Bladder microvascular endothelial cell (primary cell): ENCODE data around the gene KANSL1L. TPM values are rescaled to one million over a fixed set of nuclear protein-coding genes. Genes with fewer than 3 reads are reported as not detected.

ENCODE experiments used
- total RNA-seq: library from RNA; depleted of rRNA; stranded (reverse); fragments of >200 nt; gene quantifications from 2 replicates; pipeline ENCODE4 v1.2.3, GENCODE V29; 2014

Gene KANSL1L, protein sequence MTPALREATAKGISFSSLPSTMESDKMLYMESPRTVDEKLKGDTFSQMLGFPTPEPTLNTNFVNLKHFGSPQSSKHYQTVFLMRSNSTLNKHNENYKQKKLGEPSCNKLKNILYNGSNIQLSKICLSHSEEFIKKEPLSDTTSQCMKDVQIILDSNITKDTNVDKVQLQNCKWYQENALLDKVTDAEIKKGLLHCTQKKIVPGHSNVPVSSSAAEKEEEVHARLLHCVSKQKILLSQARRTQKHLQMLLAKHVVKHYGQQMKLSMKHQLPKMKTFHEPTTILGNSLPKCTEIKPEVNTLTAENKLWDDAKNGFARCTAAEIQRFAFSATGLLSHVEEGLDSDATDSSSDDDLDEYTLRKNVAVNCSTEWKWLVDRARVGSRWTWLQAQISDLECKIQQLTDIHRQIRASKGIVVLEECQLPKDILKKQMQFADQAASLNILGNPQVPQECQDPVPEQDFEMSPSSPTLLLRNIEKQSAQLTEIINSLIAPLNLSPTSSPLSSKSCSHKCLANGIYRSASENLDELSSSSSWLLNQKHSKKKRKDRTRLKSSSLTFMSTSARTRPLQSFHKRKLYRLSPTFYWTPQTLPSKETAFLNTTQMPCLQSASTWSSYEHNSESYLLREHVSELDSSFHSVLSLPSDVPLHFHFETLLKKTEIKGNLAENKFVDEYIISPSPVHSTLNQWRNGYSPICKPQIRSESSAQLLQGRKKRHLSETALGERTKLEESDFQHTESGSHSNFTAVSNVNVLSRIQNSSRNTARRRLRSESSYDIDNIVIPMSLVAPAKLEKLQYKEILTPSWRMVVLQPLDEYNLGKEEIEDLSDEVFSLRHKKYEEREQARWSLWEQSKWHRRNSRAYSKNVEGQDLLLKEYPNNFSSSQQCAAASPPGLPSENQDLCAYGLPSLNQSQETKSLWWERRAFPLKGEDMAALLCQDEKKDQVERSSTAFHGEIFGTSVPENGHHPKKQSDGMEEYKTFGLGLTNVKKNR
- total RNA-seq = 8.7 and 29.1 TPM in 2 replicates

GRCh38 chr2:210171309-210172218, at the start of gene KANSL1L:
Gene KANSL1L (minus strand): TSS chr2:210171409. CDS start chr2:210154582, 16,827 bp downstream.

DNA sequence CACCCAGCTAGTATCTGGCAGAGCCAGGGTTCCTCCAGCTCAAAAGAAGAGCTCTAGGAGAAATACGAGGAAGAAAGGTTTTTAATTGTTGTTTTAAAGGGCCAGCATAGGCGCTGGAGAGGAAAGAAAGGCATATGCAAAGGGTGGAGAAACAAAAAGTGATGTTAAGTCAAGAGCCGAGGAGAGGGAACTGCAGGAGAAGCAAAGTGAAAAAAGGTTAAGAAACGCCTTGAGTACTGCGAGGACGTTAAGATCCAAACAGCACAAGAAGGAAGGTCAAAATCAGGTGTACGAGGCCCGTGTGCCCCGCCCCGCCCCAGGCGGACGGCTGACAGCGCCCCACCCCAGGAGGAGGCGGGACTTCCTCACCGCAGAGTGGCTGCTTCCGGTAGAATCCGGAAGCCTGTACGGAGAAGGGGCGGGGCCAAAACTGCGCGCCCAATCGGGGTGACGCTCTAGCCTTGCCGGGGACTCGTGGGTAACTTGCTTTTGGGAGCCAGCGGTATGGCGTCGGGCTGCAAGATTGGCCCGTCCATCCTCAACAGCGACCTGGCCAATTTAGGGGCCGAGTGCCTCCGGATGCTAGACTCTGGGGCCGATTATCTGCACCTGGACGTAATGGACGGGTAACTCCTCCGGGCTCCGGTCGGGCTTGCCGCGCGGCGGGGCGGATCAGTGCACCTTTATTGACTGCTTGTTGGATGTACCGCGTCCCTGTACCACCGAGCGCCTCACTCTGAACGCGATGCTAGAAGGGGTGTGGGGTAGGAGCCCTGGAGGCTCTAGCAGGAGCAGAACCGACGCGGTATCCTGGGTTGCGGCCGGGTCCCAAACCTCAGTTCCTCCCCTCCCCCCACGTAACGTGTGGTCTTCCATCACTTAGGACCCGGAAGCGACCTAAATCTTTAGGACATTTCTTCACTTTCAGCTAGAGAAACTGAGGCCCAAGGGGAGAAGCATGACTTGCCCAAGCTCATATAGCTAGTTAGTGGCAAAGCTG, 168.8 kb downstream of the KANSL1L start, which contains the start of gene RPE:
RPE (plus strand) TSS at position 481 of the 1,000 bp plus-strand sequence; CDS start at position 505, 24 bp downstream.

Other genes starting within 250 kb of the KANSL1L start
- gene RPE, start 168.8 kb downstream of the KANSL1L start, total RNA-seq = 55.5 and 84.2 TPM in 2 replicates
- gene ACADL, start 54.0 kb upstream of the KANSL1L start, total RNA-seq = not detected in 2 replicates
- not detected in 2 replicates for gene MYL1, start 143.8 kb upstream of the KANSL1L start, total RNA-seq